ENCODE results near the gene DPCD. TPM values are rescaled to one million over a fixed set of nuclear protein-coding genes. Genes with fewer than 3 reads are reported as not detected.

Gene DPCD
- total and polyA plus RNA-seq, 2 donors (not counting 3 experiments of a cell fraction or from before 2014, with no cell fraction given): 25.3 to 39.3 TPM

DNA sequence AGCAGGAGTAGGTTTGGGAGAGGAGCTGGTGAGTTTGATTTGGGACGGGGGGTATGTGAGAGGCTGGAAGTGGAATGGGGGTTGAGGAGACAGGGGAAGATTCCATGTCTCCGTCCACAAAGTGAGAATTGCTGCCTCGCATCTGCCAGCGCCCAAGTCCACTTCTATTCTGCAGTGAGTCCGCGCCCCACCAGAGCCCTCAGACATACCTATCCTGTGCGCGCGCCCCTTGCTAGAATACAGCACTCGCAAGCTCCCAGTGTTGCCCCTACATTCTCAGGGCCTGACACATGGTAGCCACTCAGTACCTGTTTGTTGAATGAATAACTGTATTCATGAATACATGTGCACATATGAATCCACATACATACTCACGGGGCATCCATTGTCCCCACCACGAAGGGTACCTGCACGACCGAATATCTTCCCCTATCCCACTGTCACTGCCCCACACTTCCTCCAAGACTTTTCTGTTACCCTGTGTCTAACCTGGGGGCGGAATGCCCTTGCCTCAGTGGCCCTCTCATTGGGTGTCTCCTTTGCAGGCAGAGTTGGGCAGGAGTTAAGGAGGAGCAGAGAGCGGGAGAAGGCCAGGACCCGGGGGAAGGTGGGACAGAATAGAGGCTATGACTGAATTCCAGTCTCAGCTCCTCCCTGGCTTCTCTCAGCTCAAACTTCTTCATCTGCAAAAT is 19.9 kb upstream of the DPCD start:
- Histone ChIP-seq H3K36me3 (ENCODE audit: control insufficient read depth in 2 of 2, extremely low read depth in 1 of 2, insufficient read depth in 2 of 2, low read length in 2 of 2) (no peaks in the 10 kb centered on the region), H2AFZ (ENCODE audit: low read depth, low read length) (no peak overlapping the region), H3K9me3 (replicated peaks; ENCODE audit: control insufficient read depth, insufficient read depth, low read length) (no peaks in the 10 kb centered on the region), H3K27me3 (ENCODE audit: control insufficient read depth in 2 of 2, insufficient read depth in 2 of 2, low read length in 2 of 2) (peaks cover 26 to 27% of the 10 kb centered on the region in 2 experiments), H3K79me2 (ENCODE audit: control insufficient read depth, insufficient read depth, low read length) (no peaks in the 10 kb centered on the region), H3K27ac (ENCODE audit: insufficient read depth, low read depth, low read length) (no peak overlapping the region), H3K9me1 (replicated peaks; ENCODE audit: control insufficient read depth, extremely low read depth, insufficient read depth, low read length) (no peaks in the 10 kb centered on the region), H4K20me1 (replicated peaks; ENCODE audit: control insufficient read depth, extremely low read depth, insufficient read depth, low read length) (no peaks in the 10 kb centered on the region), H3K4me2 (ENCODE audit: insufficient read depth, low read length) (no peak overlapping the region), H3K4me1 (ENCODE audit: control insufficient read depth, extremely low read depth, insufficient read depth, low read length) (peaks cover 7% of the 10 kb centered on the region), H3K4me3 (replicated peaks in 1 of 3; ENCODE audit: insufficient read depth in 1 of 3, low read depth in 1 of 3, low read length in 3 of 3) (no peak overlapping the region), H3K9ac (replicated peaks; ENCODE audit: extremely low read depth, insufficient read depth, low read length) (no peak overlapping the region)
- FAIRE-seq: no peak
- BruUV-seq (replicated peaks): no TSS peak
- intact Hi-C loops (cut with micrococcal nuclease) (no loop called here), dilution Hi-C loops (cut with MboI; ENCODE audit: extremely low pct_ligation_motif_present, low sequenced_read_pairs) (no loop called here)
- DNase-seq (ENCODE audit: low read depth, low spot score): no peak
- POLR2A ChIA-PET: interaction anchor here (0.6 kb wide), 1 partner anchor 200 kb away, joined by 5 read pairs; no protein-coding TSS in a partner anchor
- CTCF ChIA-PET: interaction anchor here (0.7 to 1.8 kb wide), 9 partner anchors 12 to 354 kb away, joined by 3 to 10 read pairs (median 6); no protein-coding TSS in a partner anchor
- TF ChIP-seq EZH2 (IDR thresholded peaks at IDR 0.05; ENCODE audit: borderline replicate concordance, low read depth, low read length, severe bottlenecking): no peak
- TF ChIP-seq, protein P1, sequence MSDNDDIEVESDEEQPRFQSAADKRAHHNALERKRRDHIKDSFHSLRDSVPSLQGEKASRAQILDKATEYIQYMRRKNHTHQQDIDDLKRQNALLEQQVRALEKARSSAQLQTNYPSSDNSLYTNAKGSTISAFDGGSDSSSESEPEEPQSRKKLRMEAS (IDR thresholded peaks at IDR 0.05; ENCODE audit: insufficient read depth, insufficient read length): no peak

DNA sequence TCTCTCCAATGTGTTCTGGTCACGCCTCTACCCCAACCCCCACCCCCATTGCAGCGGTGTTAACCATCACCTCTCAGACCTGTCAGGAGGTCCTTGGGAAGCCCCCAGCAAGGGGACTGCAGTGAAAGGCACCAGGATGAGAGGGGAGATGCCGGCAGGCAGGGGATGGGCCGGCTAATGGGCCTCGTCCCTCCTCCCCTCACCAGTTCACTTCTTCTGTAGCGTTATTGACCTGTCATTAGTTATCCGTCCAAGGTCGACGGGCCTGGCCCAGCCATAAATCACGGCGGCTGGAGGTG is 18.8 kb upstream of the DPCD start:
- Histone ChIP-seq H2AFZ (ENCODE audit: low read depth, low read length) (no peak overlapping the region), H3K9me3 (replicated peaks; ENCODE audit: control insufficient read depth, insufficient read depth, low read length) (no peaks in the 10 kb centered on the region), H3K27me3 (ENCODE audit: control insufficient read depth in 2 of 2, insufficient read depth in 2 of 2, low read length in 2 of 2) (peaks cover 26 to 27% of the 10 kb centered on the region in 2 experiments), H3K4me1 (ENCODE audit: control insufficient read depth, extremely low read depth, insufficient read depth, low read length) (peaks cover 7% of the 10 kb centered on the region), H3K36me3 (ENCODE audit: control insufficient read depth in 2 of 2, extremely low read depth in 1 of 2, insufficient read depth in 2 of 2, low read length in 2 of 2) (no peaks in the 10 kb centered on the region), H4K20me1 (replicated peaks; ENCODE audit: control insufficient read depth, extremely low read depth, insufficient read depth, low read length) (no peaks in the 10 kb centered on the region), H3K9ac (replicated peaks; ENCODE audit: extremely low read depth, insufficient read depth, low read length) (no peak overlapping the region), H3K9me1 (replicated peaks; ENCODE audit: control insufficient read depth, extremely low read depth, insufficient read depth, low read length) (no peaks in the 10 kb centered on the region), H3K27ac (ENCODE audit: insufficient read depth, low read depth, low read length) (no peak overlapping the region), H3K4me2 (ENCODE audit: insufficient read depth, low read length) (no peak overlapping the region), H3K4me3 (replicated peaks in 1 of 3; ENCODE audit: insufficient read depth in 1 of 3, low read depth in 1 of 3, low read length in 3 of 3) (no peak overlapping the region), H3K79me2 (ENCODE audit: control insufficient read depth, insufficient read depth, low read length) (no peaks in the 10 kb centered on the region)
- ChIA-PET CTCF (interaction anchor here (0.7 to 4.0 kb wide), 13 partner anchors 8 to 408 kb away, joined by 3 to 78 read pairs (median 11); no protein-coding TSS in a partner anchor), POLR2A (no interaction called here)
- TF ChIP-seq, protein P2, sequence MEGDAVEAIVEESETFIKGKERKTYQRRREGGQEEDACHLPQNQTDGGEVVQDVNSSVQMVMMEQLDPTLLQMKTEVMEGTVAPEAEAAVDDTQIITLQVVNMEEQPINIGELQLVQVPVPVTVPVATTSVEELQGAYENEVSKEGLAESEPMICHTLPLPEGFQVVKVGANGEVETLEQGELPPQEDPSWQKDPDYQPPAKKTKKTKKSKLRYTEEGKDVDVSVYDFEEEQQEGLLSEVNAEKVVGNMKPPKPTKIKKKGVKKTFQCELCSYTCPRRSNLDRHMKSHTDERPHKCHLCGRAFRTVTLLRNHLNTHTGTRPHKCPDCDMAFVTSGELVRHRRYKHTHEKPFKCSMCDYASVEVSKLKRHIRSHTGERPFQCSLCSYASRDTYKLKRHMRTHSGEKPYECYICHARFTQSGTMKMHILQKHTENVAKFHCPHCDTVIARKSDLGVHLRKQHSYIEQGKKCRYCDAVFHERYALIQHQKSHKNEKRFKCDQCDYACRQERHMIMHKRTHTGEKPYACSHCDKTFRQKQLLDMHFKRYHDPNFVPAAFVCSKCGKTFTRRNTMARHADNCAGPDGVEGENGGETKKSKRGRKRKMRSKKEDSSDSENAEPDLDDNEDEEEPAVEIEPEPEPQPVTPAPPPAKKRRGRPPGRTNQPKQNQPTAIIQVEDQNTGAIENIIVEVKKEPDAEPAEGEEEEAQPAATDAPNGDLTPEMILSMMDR (IDR thresholded peaks at IDR 0.05; ENCODE audit: extremely low read depth in 1 of 2, insufficient read depth in 1 of 2, low read depth in 1 of 2, low read length in 2 of 2): no peak
- no peak for TF ChIP-seq EZH2 (IDR thresholded peaks at IDR 0.05; ENCODE audit: borderline replicate concordance, low read depth, low read length, severe bottlenecking)
- no peak for TF ChIP-seq JUN (IDR thresholded peaks at IDR 0.05; ENCODE audit: borderline replicate concordance, insufficient read depth, insufficient read length, low read depth)
- TF ChIP-seq, protein P1 (IDR thresholded peaks at IDR 0.05; ENCODE audit: insufficient read depth, insufficient read length): no peak
- TF ChIP-seq POLR2A (IDR thresholded peaks at IDR 0.05; ENCODE audit: low read depth, low read length): no peak
- TF ChIP-seq FOS (IDR thresholded peaks at IDR 0.05; ENCODE audit: borderline replicate concordance, insufficient read depth, low read length): no peak
- TF ChIP-seq POLR2AphosphoS5 (IDR thresholded peaks at IDR 0.05; ENCODE audit: insufficient read depth, low read depth, low read length): no peak
- TF ChIP-seq GATA2 (IDR thresholded peaks at IDR 0.05; ENCODE audit: insufficient read depth, insufficient read length, low read depth, low read length): no peak
- TF ChIP-seq MYC (IDR thresholded peaks at IDR 0.05; ENCODE audit: low read depth, low read length): no peak
- DNase-seq (ENCODE audit: low read depth, low spot score) (no peak), FAIRE-seq (no peak)
- dilution Hi-C loops (cut with MboI; ENCODE audit: extremely low pct_ligation_motif_present, low sequenced_read_pairs) (no loop called here), intact Hi-C loops (cut with micrococcal nuclease) (no loop called here)
- no TSS peak for BruUV-seq (replicated peaks)

All from endothelial cell of umbilical vein (primary cell).